Measurements from ENCODE around the gene KDM4B. TPM values are rescaled to one million over a fixed set of nuclear protein-coding genes. Genes with fewer than 3 reads are reported as not detected.

Gene KDM4B
- total and polyA plus RNA-seq, 2 donors (not counting 1 experiment from before 2014, with no cell fraction given), result 6.4 to 14.4 TPM

DNA sequence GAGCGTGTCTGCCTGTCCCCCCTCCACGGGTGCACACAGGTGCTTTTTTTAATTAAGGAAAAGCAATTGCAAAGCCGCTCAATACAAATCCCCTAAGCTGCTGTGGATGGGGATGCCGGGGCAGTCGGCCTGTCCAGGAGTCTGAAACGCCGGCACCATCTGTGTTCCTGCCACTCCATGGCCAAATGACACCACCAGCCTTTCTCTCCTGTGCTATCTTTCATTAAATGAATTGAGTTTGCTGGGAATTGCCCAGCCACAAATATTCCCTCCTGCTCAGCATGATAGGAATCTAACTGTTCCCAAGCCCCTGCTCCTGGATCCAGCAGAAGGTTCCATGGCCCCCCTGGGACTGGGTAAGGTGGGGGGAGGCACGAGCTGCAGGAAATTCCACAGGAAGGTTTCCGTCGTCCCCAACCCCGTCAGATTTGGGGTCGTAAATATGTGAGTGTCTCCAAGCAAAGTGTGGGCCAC, 139.2 kb downstream of the KDM4B start:
- Histone ChIP-seq H3K4me1 (ENCODE audit: control insufficient read depth, extremely low read depth, insufficient read depth, low read length) (no peaks in the 10 kb centered on the region), H2AFZ (ENCODE audit: low read length) (no peak overlapping the region), H4K20me1 (ENCODE audit: control insufficient read depth, extremely low read depth, insufficient read depth, low read length) (no peaks in the 10 kb centered on the region), H3K9ac (ENCODE audit: insufficient read depth, low read length) (no peak overlapping the region), H3K36me3 (ENCODE audit: control insufficient read depth, insufficient read depth, low read length) (peaks cover 2% of the 10 kb centered on the region), H3K27ac (ENCODE audit: insufficient read depth, low read length) (no peak overlapping the region), H3K4me3 (replicated peaks in 1 of 4; ENCODE audit: control extremely low read depth in 1 of 4, insufficient read depth in 1 of 4, low read depth in 3 of 4, low read length in 4 of 4) (no peak overlapping the region), H3K79me2 (ENCODE audit: control insufficient read depth, insufficient read depth, low read length) (no peaks in the 10 kb centered on the region), H3K4me2 (ENCODE audit: extremely low read depth, insufficient read depth, low read length) (no peak overlapping the region), H3K27me3 (ENCODE audit: control insufficient read depth, insufficient read depth, low read length) (no peaks in the 10 kb centered on the region), H3K9me3 (ENCODE audit: control insufficient read depth, insufficient read depth, low read depth, low read length) (no peaks in the 10 kb centered on the region)
- TF ChIP-seq EZH2 (IDR thresholded peaks at IDR 0.05; ENCODE audit: low read length, missing control alignments), result no peak
- TF ChIP-seq, protein P1, sequence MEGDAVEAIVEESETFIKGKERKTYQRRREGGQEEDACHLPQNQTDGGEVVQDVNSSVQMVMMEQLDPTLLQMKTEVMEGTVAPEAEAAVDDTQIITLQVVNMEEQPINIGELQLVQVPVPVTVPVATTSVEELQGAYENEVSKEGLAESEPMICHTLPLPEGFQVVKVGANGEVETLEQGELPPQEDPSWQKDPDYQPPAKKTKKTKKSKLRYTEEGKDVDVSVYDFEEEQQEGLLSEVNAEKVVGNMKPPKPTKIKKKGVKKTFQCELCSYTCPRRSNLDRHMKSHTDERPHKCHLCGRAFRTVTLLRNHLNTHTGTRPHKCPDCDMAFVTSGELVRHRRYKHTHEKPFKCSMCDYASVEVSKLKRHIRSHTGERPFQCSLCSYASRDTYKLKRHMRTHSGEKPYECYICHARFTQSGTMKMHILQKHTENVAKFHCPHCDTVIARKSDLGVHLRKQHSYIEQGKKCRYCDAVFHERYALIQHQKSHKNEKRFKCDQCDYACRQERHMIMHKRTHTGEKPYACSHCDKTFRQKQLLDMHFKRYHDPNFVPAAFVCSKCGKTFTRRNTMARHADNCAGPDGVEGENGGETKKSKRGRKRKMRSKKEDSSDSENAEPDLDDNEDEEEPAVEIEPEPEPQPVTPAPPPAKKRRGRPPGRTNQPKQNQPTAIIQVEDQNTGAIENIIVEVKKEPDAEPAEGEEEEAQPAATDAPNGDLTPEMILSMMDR (conservative IDR thresholded peaks at IDR 0.05 in 1 of 2, IDR thresholded peaks at IDR 0.05 in 1 of 2; ENCODE audit: low read depth in 1 of 2, low read length in 2 of 2), result no peak
- DNase-seq (ENCODE audit: low read depth in 2 of 2), result no peak

DNA sequence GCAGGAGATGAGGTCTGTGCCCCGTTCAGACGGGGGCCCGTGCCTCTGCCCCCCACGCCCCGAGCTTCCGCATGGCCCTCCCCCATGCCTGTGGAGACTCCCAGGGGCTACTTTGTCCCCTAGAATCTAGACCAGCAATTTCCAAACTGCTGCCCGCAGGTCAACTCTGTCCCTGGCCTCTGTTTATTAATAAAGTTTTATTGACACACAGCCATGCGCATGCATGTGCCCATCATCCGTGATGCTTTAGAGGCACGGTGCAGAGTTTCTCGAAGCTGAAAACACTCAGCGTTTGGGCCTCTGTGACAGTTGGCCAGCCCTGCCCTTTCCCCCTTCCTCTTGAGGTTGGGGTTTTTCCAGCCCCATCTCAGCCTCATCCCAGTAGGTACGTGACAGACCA, 140.0 kb downstream of the KDM4B start:
- Histone ChIP-seq H4K20me1 (ENCODE audit: control insufficient read depth, extremely low read depth, insufficient read depth, low read length) (no peaks in the 10 kb centered on the region), H3K79me2 (ENCODE audit: control insufficient read depth, insufficient read depth, low read length) (no peaks in the 10 kb centered on the region), H3K4me3 (replicated peaks in 1 of 4; ENCODE audit: control extremely low read depth in 1 of 4, insufficient read depth in 1 of 4, low read depth in 3 of 4, low read length in 4 of 4) (no peak overlapping the region), H3K9ac (ENCODE audit: insufficient read depth, low read length) (no peak overlapping the region), H3K4me2 (ENCODE audit: extremely low read depth, insufficient read depth, low read length) (no peak overlapping the region), H3K27ac (ENCODE audit: insufficient read depth, low read length) (no peak overlapping the region), H3K9me3 (ENCODE audit: control insufficient read depth, insufficient read depth, low read depth, low read length) (no peaks in the 10 kb centered on the region), H3K36me3 (ENCODE audit: control insufficient read depth, insufficient read depth, low read length) (peaks cover 3% of the 10 kb centered on the region), H2AFZ (ENCODE audit: low read length) (no peak overlapping the region), H3K4me1 (ENCODE audit: control insufficient read depth, extremely low read depth, insufficient read depth, low read length) (no peaks in the 10 kb centered on the region), H3K27me3 (ENCODE audit: control insufficient read depth, insufficient read depth, low read length) (no peaks in the 10 kb centered on the region)
- TF ChIP-seq, protein P1 (conservative IDR thresholded peaks at IDR 0.05 in 1 of 2, IDR thresholded peaks at IDR 0.05 in 1 of 2; ENCODE audit: low read depth in 1 of 2, low read length in 2 of 2), result no peak
- TF ChIP-seq EZH2 (IDR thresholded peaks at IDR 0.05; ENCODE audit: low read length, missing control alignments), result no peak
- DNase-seq (ENCODE audit: low read depth in 2 of 2), result no peak

DNA sequence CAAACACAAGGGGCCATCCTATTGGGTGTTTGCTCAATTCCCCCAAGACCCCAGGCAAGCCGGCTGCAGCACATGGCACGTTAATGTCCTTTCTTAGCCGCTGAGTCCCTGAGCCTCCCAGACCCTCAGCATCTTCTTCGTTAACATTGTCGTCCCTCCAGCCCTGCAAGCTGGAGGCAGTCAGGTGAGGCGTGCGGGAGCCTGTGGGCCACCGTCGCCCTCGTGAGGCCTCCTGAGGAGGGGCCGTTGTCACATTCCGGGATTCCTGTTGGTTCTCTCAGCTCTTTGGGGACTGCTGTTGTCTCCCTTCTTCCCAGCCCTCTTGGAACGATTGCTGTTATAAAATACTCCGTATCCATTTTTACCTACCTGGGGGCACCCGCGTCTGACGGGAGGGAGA, 140.6 kb downstream of the KDM4B start:
- no peak for DNase-seq (ENCODE audit: low read depth in 2 of 2)
- peaks cover 7% of the 10 kb centered on the region for H3K36me3 ChIP-seq (ENCODE audit: control insufficient read depth, insufficient read depth, low read length)
- no peak overlapping the region for H3K9ac ChIP-seq (ENCODE audit: insufficient read depth, low read length)
- H2AFZ ChIP-seq (ENCODE audit: low read length), result no peak overlapping the region
- H3K4me1 ChIP-seq (ENCODE audit: control insufficient read depth, extremely low read depth, insufficient read depth, low read length), result no peaks in the 10 kb centered on the region
- H4K20me1 ChIP-seq (ENCODE audit: control insufficient read depth, extremely low read depth, insufficient read depth, low read length), result no peaks in the 10 kb centered on the region
- no peaks in the 10 kb centered on the region for H3K79me2 ChIP-seq (ENCODE audit: control insufficient read depth, insufficient read depth, low read length)
- no peaks in the 10 kb centered on the region for H3K27me3 ChIP-seq (ENCODE audit: control insufficient read depth, insufficient read depth, low read length)
- no peak overlapping the region for H3K27ac ChIP-seq (ENCODE audit: insufficient read depth, low read length)
- H3K4me2 ChIP-seq (ENCODE audit: extremely low read depth, insufficient read depth, low read length), result no peak overlapping the region
- H3K4me3 ChIP-seq (replicated peaks in 1 of 4; ENCODE audit: control extremely low read depth in 1 of 4, insufficient read depth in 1 of 4, low read depth in 3 of 4, low read length in 4 of 4), result no peak overlapping the region
- TF ChIP-seq EZH2 (IDR thresholded peaks at IDR 0.05; ENCODE audit: low read length, missing control alignments), result no peak
- TF ChIP-seq, protein P1 (conservative IDR thresholded peaks at IDR 0.05 in 1 of 2, IDR thresholded peaks at IDR 0.05 in 1 of 2; ENCODE audit: low read depth in 1 of 2, low read length in 2 of 2), result no peak
- H3K9me3 ChIP-seq (ENCODE audit: control insufficient read depth, insufficient read depth, low read depth, low read length), result no peaks in the 10 kb centered on the region
